ENCODE data around the gene STK32B.
"Not testable (repeated sequence)": the region's sequence is repeated elsewhere in the genome, so short reads cannot be mapped to it uniquely, and the experiment has no call there.

The STK32B gene

DNA sequence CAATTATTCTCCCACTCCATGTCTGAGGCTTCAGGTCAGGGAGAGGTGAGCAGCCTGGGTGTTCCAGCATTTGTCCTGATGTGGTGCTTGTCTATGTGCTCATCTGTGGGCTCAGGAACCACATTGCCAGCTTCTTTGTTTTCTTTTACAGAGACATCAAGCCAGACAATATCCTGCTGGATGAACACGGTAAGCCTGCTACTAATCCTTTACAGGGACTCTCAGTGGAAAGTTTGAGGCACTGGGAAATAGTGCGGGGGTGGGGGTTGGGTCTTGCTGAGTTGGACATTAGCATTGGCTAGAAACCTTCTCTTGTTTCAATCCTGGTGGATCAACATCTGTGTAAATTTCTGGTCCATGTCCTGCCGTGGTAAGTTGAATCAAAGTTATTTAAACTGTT lies 346.8 kb downstream of the STK32B start:
- DNase-seq = no peak

- no peak for DNase-seq
Observed at GRCh38 chr4:5399124-5399523, 347.8 kb downstream of the STK32B start.

GRCh38 chr4:5399790-5400421 lies 348.6 kb downstream of the STK32B start:
- peak; percentile 23 for DNase-seq

- no peak for DNase-seq
Observed at GRCh38 chr4:5403746-5404497, 352.6 kb downstream of the STK32B start.

DNA sequence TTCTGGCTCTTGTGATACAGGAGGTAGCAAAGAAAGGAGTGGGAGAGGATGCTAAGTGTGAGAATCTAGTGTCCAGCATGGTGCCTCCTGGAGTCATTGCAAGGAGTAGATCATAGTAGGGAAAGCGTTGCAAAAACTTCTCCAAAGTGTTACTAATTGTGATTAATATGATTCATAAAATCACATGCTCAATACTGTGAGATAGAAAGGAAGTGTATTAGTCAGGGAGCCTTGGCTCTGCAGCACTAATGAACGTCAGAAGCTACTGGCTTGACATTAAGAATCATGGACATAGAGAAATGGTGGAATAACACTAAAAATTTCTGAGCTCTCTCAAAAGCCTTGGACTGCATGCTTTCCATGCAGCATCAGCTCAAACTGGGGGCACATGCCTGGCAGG lies 358.0 kb downstream of the STK32B start:
- DNase-seq = no peak

- DNase-seq = no peak
Observed at GRCh38 chr4:5409972-5410618, 358.8 kb downstream of the STK32B start.

- no peak for DNase-seq
Observed at GRCh38 chr4:5412296-5412695, 361.0 kb downstream of the STK32B start.

- no peak for DNase-seq
Observed at GRCh38 chr4:5412751-5413150, 361.5 kb downstream of the STK32B start.

DNA sequence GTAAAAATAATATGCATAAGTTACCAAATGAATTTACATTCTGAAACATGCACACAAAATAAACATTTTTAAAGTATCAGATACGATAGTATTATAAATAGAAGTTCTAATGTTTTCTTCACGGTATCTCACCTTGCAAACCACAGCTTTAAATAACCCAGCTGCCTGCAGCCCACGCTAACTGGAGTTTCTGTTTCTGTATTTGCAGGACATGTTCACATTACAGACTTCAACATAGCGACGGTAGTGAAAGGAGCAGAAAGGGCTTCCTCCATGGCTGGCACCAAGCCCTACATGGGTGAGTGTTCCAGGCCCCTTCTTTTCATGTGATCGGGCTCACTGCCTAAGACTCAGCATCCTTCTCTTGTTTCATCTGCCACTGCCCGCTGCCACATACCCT lies 365.4 kb downstream of the STK32B start:
- DNase-seq = no peak

DNA sequence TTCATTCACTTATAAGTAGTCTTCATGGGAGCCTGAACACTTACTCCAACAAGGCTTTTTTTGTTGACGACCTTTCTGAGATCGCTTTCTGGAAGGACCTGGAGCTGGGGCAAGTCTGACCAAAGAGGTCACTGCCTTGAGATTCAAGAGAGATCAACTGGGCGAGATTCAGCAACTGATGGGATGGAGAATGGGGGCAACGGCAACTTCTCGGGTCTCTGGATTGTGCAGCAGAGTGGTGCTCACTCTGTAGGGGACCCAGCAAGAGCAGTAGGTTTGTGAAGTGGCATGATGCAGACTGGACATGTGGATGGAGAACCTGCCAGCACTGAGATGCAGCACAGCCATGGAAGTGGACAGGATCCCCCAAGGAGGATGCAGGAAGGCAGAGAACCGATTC lies 369.0 kb downstream of the STK32B start:
- DNase-seq = no peak

DNA sequence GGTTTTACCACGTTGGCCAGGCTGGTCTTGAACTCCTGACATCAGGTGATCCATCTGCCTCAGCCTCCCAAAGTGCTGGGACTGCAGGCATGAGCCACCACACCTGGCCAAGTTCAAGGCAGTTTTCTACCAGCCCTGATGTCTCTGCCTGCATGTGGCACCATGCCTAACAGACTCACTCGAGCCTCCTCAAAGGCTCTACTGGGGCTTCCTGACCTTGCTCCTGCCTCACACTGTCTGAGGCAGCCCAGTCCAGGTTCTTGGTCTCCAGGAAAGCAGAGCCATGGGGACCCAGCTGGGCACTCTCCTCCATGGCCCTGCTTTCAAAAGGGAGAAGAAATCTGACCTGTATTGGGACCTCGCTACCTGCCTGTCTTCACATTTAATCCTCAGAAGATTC lies 370.1 kb downstream of the STK32B start:
- DNase-seq = no peak

- DNase-seq = no peak
Observed at GRCh38 chr4:5422195-5422594, 370.9 kb downstream of the STK32B start.

DNA sequence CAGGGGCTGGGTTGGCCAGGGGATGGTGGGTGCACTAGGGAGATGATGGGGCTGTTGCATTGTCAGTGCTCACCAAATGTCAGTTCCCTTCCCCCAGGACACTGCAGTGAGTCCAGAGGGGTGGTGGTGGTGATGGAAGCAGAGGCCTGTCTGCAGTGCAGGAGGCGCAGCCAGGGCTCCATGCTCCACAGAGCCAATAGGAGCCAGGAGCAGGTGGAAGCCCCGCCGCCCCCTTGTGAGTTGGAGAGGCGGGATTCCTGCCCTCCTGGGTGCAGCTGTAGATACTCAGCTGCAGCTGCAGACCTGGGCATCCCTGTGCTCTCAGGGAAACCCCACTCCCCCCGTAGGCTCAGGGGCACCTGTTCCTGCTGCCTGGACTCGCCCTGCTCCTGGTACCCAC lies 372.4 kb downstream of the STK32B start:
- no peak for DNase-seq

- no peak for DNase-seq
Observed at GRCh38 chr4:5424211-5424610, 372.9 kb downstream of the STK32B start.

DNA sequence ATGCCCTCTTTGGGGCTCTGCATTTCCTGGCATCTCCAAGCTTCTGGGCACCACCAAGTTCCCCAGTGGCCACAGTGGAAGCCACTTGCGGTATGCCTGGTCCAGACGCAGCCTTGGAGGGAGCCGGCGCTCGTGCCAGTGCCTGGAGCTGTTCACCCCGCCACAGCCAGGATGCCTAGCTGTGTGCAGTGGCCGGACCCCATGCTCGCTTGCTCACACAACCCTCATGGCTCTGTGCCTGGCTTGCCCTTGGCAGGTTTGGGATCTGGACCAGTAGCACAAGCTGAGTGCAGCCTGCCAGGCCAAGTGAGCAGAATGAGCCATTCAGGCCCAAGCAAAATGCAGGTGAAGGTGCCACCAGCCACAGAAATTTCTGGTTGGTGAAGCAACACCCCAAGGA lies 373.6 kb downstream of the STK32B start:
- DNase-seq = no peak

DNA sequence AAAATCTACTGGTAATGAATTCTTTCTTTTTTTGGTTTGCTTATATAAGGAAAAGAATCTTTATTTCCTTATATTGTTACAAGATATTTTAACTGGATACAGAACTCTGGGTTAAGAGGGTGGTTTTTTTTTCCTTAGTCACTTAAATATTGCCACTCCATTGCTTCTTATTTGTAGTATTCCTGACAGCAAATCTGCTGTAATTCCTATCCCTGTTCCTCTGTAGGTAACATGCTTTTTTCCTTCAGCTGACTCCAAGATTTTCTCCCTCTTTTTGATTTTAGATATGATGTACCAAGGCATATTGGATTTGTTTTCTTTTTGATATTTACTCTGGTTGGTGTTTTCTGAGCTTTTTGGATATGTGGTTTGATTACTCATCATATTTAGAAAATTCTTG lies 378.5 kb downstream of the STK32B start:
- DNase-seq = no peak

DNA sequence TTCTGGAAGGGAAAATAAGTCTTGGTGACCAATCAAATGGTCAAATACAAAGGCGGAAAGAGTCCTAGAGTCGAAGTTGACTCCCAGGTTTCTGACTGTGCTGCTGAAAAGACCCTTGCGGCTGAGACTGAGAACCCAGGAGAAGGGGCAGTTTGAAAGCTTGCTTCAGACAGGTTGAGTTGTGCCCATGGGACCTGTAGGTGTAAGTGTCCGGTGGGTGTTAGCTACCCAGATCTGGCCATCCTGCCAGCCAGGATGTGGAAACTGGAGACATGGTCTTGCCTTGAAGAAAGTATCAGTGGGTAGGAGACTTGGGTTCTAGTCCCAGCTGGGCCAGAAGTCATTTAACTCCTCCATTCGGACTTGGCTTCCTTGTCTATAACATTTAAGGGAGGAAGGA lies 381.9 kb downstream of the STK32B start:
- DNase-seq = no peak

GRCh38 chr4:5435201-5435600 lies 383.9 kb downstream of the STK32B start:
- DNase-seq = no peak

DNA sequence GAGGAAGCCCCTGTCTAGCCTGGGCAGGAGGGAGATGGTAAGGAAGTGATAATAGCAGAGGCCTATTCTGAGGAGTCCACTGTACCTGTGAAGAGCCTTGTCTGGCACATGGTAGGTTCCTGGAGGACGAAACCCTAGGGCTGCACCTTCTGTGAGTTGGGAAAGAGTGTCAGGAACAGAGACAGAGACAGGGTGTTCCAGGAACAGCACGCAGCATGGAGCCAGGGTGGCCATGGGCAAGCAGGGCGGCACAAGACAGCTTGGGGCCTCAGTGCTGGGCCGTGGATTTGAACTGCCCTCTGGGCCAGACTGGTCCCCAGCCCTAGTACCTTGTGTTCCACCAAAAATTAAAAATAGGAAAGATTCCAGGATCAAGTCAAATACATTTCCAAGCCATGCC lies 384.5 kb downstream of the STK32B start:
- DNase-seq = no peak

- DNase-seq = not testable (repeated sequence)
Observed at GRCh38 chr4:5443976-5444802, 392.9 kb downstream of the STK32B start.

- no peak for DNase-seq
Observed at GRCh38 chr4:5444918-5445517, 393.7 kb downstream of the STK32B start.

DNA sequence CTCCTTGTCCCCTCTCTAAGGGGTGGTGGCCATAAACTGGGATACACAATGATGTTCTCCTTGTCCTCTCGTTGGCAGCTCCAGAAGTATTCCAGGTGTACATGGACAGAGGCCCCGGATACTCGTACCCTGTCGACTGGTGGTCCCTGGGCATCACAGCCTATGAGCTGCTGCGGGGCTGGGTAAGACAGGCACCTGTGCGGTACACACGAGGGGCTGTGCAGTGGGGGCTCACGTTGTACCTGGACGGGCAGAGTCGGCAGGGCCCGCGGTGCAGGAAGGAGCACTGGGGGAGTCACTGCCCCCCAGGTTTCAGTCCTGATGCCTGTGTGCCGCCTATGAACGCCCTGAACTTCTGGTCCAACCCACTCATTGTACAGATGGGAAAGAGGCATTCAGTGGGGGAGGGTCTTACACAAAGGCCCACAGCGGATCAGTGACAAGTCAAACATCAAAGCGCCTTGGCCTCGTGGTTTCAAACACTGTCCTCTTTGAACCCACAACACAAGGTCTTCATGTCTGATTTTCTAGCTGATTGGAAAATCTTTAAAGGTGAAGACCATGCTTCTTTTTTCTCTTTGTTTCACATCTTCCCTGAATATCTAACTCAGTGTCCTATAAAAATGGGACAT lies 395.4 kb downstream of the STK32B start:
- no peak for DNase-seq

All from right kidney (tissue), 1 donor.